Measurements from ENCODE around the gene KAZN. TPM values are rescaled to one million over a fixed set of nuclear protein-coding genes. Genes with fewer than 3 reads are reported as not detected.

Gene KAZN
- total RNA-seq, 1 donor from 2014 or later, result 1.1 TPM

DNA sequence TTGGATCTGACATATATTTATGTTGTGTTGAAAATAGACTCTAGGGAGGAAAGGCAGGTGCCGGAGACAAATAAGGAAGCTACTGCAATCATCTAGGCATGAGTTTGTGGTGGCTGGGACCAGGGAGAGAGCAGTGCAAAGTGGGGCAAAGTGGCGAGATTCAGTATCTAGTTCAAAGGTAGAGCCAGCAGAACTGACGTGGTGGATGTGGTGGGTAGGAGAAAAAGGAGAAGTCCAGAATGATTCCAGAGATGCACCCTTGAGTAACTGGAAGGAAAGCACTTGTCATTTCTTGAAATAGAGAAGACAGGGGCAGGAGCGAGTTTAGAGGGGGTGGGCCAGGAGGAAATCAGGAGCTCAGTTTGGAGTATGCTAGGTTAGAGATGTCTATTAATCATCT is 275.2 kb downstream of the KAZN start:
- peaks cover 7% of the 10 kb centered on the region for H3K27me3 Mint-ChIP-seq
- H3K4me1 Mint-ChIP-seq, result no peaks in the 10 kb centered on the region

DNA sequence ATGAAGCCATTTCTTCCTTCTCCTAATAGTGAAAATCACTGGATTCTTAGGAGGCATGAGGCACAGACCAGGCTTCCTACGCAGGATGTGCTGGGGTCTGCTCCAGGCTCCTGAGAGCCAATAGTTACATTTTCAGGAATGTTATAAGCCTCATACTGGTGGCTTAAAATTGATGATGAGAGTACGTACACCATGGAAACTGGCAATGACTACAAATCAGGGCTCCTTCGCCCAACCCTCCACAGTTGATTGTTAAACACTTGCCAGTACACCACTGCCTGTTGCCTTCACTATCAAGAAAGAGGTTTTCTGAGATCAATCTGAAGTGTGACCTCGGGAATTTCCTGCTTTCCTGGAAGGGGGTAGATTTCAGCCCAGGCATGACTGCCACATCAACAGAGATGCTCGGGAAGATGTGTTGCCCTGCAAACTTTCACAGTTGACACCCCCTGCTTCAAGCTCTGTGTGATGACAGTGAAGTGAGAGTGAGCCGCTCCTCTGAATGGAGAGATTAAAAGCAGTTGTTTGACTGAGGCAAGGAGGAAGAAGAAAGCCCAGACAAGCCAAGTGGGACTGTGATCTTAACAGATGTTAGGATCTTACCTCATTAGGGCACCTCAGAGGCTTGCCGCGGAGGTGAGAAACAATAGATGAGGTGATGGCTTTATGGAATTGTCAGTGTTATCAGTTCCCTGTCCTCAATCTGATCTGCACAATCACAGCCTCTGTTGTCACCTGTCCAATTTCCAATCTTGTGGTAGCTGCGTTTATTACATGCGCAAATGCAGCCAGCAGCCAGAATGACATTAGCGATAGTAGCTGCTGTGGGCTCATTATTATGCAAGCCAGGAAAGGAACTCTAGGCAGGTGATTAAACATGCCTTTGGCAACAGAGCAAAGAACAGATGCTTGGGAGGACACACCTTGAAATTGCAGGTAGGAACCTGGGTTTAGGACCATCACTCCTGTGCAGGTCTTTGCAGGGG is 277.3 kb downstream of the KAZN start:
- Mint-ChIP-seq H3K4me3 (no peak overlapping the region), H3K27ac (no peak overlapping the region), H3K4me1 (no peaks in the 10 kb centered on the region), H3K27me3 (peaks cover 4% of the 10 kb centered on the region), H3K36me3 (ENCODE audit: low read depth) (no peaks in the 10 kb centered on the region), H3K9me3 (no peaks in the 10 kb centered on the region)
- intact Hi-C loops (cut with micrococcal nuclease), result no loop called here
- no peak for DNase-seq

More for the DNA sequence above, 275.2 kb downstream of the KAZN start:
- no peaks in the 10 kb centered on the region for H3K36me3 Mint-ChIP-seq (ENCODE audit: low read depth)
- DNase-seq, result no peak
- no peaks in the 10 kb centered on the region for H3K9me3 Mint-ChIP-seq
- intact Hi-C loops (cut with micrococcal nuclease), result no loop called here
- H3K27ac Mint-ChIP-seq, result no peak overlapping the region
- H3K4me3 Mint-ChIP-seq, result no peak overlapping the region

DNA sequence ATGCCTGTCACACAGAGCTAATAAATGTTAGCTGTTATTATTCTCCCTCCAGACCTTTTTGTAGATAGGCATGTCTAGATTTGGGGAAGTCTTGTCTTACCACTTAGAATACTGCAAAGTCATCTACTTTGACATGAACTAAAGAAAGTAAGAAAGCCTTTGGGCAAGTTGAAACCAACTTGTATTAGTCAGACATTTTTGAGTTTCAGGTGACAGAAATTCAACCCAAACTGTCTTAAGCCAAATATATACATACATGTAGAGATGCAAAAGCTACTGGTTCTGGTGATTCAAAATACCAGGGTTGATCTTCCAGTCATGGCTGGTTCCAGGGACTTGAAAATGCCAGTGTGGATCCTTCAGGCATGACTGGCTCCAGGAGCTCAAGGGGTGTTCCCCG is 278.3 kb downstream of the KAZN start:
- Mint-ChIP-seq H3K4me1 (no peaks in the 10 kb centered on the region), H3K9me3 (no peaks in the 10 kb centered on the region), H3K36me3 (ENCODE audit: low read depth) (no peaks in the 10 kb centered on the region), H3K4me3 (no peak overlapping the region), H3K27ac (no peak overlapping the region), H3K27me3 (peaks cover 4% of the 10 kb centered on the region)
- DNase-seq, result no peak
- intact Hi-C loops (cut with micrococcal nuclease), result no loop called here

DNA sequence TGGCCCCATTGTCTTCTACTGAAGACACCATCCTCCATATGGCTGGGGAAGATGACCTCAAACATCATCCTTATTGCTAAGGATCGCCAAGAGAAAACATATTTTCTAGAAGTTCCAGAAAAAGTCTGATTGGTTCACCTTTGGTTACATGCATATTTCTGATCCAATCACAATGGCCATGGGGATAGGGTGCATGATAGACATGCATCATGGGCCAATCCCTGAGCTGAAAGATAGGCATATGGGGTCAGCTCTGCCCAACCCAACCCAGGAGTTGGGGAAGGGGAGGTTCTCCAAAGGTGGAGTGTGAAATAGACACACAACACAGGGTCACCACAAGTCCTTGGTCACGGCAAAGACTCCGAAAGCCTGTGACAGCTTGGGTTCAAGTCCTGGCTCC is 278.7 kb downstream of the KAZN start:
- no peak overlapping the region for H3K4me3 Mint-ChIP-seq
- intact Hi-C loops (cut with micrococcal nuclease), result no loop called here
- H3K27me3 Mint-ChIP-seq, result peaks cover 4% of the 10 kb centered on the region
- H3K4me1 Mint-ChIP-seq, result no peaks in the 10 kb centered on the region
- H3K9me3 Mint-ChIP-seq, result no peaks in the 10 kb centered on the region
- H3K36me3 Mint-ChIP-seq (ENCODE audit: low read depth), result no peaks in the 10 kb centered on the region
- H3K27ac Mint-ChIP-seq, result no peak overlapping the region
- no peak for DNase-seq

DNA sequence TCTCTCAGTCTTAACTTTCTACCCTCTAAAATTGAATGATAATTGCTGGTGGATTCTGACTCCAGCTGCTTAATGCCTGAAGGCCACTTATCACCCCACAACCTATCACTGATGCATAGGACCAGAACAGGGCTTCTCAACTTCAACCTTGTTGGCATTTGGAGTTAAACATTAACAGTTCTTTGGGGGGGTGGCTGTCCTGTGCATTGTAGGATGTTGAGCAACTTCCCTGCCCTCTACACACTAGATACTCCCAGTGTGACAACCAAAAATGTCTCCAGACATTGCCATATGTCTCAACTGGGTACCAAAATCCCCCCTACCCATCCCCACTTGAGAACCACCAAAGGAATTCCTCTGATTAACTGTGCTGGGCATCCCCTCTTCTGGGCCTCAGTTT is 279.6 kb downstream of the KAZN start:
- Mint-ChIP-seq H3K4me1 (no peaks in the 10 kb centered on the region), H3K27ac (no peak overlapping the region), H3K27me3 (peaks cover 4% of the 10 kb centered on the region), H3K9me3 (no peaks in the 10 kb centered on the region), H3K4me3 (no peak overlapping the region), H3K36me3 (ENCODE audit: low read depth) (no peaks in the 10 kb centered on the region)
- intact Hi-C loops (cut with micrococcal nuclease), result no loop called here
- no peak for DNase-seq

DNA sequence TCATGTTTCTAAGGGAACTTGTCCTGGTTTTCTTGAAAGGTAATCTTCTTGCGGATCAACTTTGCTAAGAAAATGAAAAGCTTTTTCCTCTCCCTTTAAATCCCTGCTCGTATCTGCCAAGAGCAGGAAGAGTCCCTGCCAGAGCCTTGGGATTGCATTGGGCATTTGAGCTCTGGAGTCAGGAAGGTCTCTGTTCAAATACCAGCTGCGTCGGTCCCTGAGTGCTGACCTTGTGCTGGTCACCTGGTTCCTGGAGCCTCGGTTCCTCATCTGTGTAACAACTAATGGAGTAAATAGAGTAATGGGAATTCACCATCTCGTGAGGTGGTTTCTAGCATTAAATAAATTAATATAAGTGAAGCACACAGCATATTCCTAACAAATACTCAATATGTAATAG is 280.5 kb downstream of the KAZN start:
- Mint-ChIP-seq H3K27me3 (peaks cover 4% of the 10 kb centered on the region), H3K9me3 (no peaks in the 10 kb centered on the region), H3K4me1 (no peaks in the 10 kb centered on the region), H3K4me3 (no peak overlapping the region), H3K27ac (no peak overlapping the region), H3K36me3 (ENCODE audit: low read depth) (no peaks in the 10 kb centered on the region)
- no peak for DNase-seq
- intact Hi-C loops (cut with micrococcal nuclease), result no loop called here

- Mint-ChIP-seq H3K27me3 (peaks cover 3% of the 10 kb centered on the region), H3K36me3 (ENCODE audit: low read depth) (no peaks in the 10 kb centered on the region), H3K27ac (no peak overlapping the region), H3K4me1 (no peaks in the 10 kb centered on the region), H3K4me3 (no peak overlapping the region), H3K9me3 (no peaks in the 10 kb centered on the region)
- no peak for DNase-seq
- intact Hi-C loops (cut with micrococcal nuclease), result no loop called here
These were observed 282.2 kb downstream of the KAZN start for GRCh38 chr1:14880456-14881316.

GRCh38 chr1:14881775-14882672 is 283.5 kb downstream of the KAZN start:
- Mint-ChIP-seq H3K36me3 (ENCODE audit: low read depth) (no peaks in the 10 kb centered on the region), H3K4me3 (no peak overlapping the region), H3K9me3 (no peaks in the 10 kb centered on the region), H3K27me3 (peaks cover 1% of the 10 kb centered on the region), H3K4me1 (no peaks in the 10 kb centered on the region), H3K27ac (no peak overlapping the region)
- no peak for DNase-seq
- intact Hi-C loops (cut with micrococcal nuclease), result no loop called here

DNA sequence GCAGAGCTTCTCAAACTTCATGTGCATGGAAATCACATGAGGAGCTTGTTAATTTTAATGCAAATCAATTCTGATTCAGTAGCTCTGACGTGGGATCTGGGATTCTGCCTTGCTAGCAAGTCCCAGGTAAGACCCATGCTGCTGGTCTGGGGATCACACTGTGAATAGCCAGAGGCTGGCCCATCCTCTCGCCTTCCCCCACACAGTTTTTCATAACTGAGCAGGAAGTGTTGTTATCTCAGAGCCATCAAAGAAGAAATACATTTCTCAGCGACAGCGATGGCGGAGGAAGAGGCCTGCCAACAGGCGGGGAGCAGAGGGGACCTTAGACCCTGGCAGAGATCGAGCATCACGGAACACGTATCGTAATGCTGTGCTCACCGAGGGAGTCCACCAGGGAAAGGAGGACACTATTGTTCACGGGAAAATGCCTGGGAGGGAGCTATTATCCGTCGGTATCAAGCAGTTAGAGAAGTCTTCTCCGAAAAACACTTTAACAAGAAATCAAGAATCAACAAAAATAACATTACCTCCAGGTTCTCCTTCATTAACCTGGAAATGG is 286.2 kb downstream of the KAZN start:
- Mint-ChIP-seq H3K4me1 (no peaks in the 10 kb centered on the region), H3K27me3 (no peaks in the 10 kb centered on the region), H3K36me3 (ENCODE audit: low read depth) (no peaks in the 10 kb centered on the region), H3K27ac (no peak overlapping the region), H3K9me3 (no peaks in the 10 kb centered on the region), H3K4me3 (no peak overlapping the region)
- intact Hi-C loops (cut with micrococcal nuclease), result no loop called here
- no peak for DNase-seq

DNA sequence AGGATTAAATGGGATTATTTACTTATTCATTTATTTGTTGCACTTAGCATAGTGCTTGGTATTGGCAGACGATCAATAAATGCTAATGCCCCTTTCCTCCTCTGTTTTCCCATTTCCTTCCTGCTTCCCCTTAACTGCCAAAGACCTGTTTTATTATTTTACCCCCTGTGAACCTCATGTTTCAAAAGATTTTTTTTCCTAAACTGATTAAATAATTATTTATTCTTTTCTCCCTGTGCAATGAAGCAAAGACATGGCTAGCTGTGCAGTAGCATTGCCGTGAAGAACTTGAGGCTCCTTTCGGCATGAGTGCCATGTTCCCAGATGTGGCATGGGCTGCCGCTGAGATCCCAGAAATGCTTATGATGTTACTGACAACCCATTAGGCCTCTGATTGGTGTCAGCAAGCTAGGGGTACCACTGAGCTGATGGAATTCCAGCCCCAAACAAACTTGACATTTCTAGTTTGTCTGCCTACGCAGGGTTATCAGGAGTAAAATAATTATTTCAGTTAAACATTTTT is 288.6 kb downstream of the KAZN start:
- no peaks in the 10 kb centered on the region for H3K36me3 Mint-ChIP-seq (ENCODE audit: low read depth)
- no peaks in the 10 kb centered on the region for H3K9me3 Mint-ChIP-seq
- DNase-seq, result no peak
- H3K27me3 Mint-ChIP-seq, result no peaks in the 10 kb centered on the region
- intact Hi-C loops (cut with micrococcal nuclease), result no loop called here
- no peak overlapping the region for H3K4me3 Mint-ChIP-seq
- H3K27ac Mint-ChIP-seq, result no peak overlapping the region
- no peaks in the 10 kb centered on the region for H3K4me1 Mint-ChIP-seq

GRCh38 chr1:14887764-14888350 is 289.4 kb downstream of the KAZN start:
- H3K27me3 Mint-ChIP-seq, result no peaks in the 10 kb centered on the region
- H3K4me3 Mint-ChIP-seq, result no peak overlapping the region
- H3K4me1 Mint-ChIP-seq, result no peaks in the 10 kb centered on the region
- no peak for DNase-seq
- intact Hi-C loops (cut with micrococcal nuclease), result no loop called here
- H3K36me3 Mint-ChIP-seq (ENCODE audit: low read depth), result no peaks in the 10 kb centered on the region
- no peaks in the 10 kb centered on the region for H3K9me3 Mint-ChIP-seq
- H3K27ac Mint-ChIP-seq, result no peak overlapping the region

- H3K36me3 Mint-ChIP-seq (ENCODE audit: low read depth), result no peaks in the 10 kb centered on the region
- H3K4me1 Mint-ChIP-seq, result no peaks in the 10 kb centered on the region
- H3K27ac Mint-ChIP-seq, result no peak overlapping the region
- no peak overlapping the region for H3K4me3 Mint-ChIP-seq
- no peak for DNase-seq
- H3K27me3 Mint-ChIP-seq, result no peaks in the 10 kb centered on the region
- no peaks in the 10 kb centered on the region for H3K9me3 Mint-ChIP-seq
- intact Hi-C loops (cut with micrococcal nuclease), result no loop called here
These were observed 289.9 kb downstream of the KAZN start for GRCh38 chr1:14888374-14888773.

All from activated CD4-positive, alpha-beta T cell treated with anti-CD3 and anti-CD28 coated beads, Interleukin-2, amount 10 ng/mL, durations not matched to agents 24 days and 14 days (primary cell).